Measurements from ENCODE around the gene RBKS.

DNA sequence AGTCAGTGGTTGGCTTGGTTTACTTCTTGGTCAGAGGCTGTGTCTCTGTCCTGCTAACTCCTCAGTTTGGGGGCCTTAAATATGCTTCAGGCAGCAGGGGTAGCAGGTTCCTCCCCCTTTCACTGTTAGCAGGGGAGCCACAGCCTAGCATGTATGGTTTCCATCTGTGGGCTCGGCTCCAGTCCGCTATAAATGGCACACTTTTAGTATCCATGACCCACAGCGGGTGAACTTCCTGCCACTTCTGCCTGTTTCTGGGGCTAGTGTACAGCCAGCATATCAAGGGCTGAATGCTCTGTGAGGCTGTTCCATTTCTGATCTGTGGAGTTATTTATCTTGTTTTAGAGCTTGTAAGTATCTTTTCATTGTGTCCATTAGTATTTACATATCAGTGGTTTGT lies 60.4 kb downstream of the RBKS start:
- TF ChIP-seq, protein P1, sequence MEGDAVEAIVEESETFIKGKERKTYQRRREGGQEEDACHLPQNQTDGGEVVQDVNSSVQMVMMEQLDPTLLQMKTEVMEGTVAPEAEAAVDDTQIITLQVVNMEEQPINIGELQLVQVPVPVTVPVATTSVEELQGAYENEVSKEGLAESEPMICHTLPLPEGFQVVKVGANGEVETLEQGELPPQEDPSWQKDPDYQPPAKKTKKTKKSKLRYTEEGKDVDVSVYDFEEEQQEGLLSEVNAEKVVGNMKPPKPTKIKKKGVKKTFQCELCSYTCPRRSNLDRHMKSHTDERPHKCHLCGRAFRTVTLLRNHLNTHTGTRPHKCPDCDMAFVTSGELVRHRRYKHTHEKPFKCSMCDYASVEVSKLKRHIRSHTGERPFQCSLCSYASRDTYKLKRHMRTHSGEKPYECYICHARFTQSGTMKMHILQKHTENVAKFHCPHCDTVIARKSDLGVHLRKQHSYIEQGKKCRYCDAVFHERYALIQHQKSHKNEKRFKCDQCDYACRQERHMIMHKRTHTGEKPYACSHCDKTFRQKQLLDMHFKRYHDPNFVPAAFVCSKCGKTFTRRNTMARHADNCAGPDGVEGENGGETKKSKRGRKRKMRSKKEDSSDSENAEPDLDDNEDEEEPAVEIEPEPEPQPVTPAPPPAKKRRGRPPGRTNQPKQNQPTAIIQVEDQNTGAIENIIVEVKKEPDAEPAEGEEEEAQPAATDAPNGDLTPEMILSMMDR (conservative IDR thresholded peaks at IDR 0.05; ENCODE audit: low read depth, low read length), result no peak
- TF ChIP-seq EZH2 (IDR thresholded peaks at IDR 0.05; ENCODE audit: borderline replicate concordance, low read depth, low read length, poor library complexity, severe bottlenecking), result no peak

All from A673 (cell line).